ENCODE measurements around the gene KRT72.

Gene KRT72

DNA sequence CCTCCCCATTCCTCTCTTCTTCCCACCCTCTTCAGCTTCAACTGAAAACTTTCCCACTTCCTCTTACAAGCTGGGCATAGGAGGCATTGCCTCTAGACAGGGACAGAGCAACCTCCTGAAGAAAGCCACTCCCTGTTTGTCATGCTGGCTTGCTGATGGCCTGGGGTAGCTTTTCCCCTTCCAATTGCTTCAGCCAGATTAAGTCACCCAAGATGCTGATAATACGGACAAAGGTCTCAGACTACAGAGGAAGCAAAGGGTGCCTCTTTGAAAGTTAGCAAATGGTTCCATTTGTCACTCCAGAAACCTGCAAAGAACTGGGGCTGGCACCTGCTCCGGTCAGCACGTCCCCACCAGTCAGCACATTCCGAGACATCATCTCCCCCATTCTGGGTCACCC lies 44.7 kb upstream of the KRT72 start:
- Histone ChIP-seq H3K27me3 (ENCODE audit: insufficient read depth, poor library complexity, severe bottlenecking) (no peaks in the 10 kb centered on the region), H3K27ac (replicated peaks) (no peak overlapping the region), H3K4me3 (replicated peaks; ENCODE audit: insufficient read depth, low read length) (no peak overlapping the region)
- DNase-seq (ENCODE audit: low read depth in 1 of 2, low spot score in 1 of 2), result no peak
- TF ChIP-seq REST (IDR thresholded peaks at IDR 0.05; ENCODE audit: insufficient replicate concordance, low read depth), result no peak
- TF ChIP-seq, protein P1, sequence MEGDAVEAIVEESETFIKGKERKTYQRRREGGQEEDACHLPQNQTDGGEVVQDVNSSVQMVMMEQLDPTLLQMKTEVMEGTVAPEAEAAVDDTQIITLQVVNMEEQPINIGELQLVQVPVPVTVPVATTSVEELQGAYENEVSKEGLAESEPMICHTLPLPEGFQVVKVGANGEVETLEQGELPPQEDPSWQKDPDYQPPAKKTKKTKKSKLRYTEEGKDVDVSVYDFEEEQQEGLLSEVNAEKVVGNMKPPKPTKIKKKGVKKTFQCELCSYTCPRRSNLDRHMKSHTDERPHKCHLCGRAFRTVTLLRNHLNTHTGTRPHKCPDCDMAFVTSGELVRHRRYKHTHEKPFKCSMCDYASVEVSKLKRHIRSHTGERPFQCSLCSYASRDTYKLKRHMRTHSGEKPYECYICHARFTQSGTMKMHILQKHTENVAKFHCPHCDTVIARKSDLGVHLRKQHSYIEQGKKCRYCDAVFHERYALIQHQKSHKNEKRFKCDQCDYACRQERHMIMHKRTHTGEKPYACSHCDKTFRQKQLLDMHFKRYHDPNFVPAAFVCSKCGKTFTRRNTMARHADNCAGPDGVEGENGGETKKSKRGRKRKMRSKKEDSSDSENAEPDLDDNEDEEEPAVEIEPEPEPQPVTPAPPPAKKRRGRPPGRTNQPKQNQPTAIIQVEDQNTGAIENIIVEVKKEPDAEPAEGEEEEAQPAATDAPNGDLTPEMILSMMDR (IDR thresholded peaks at IDR 0.05; ENCODE audit: insufficient read depth, low read length), result no peak
- TF ChIP-seq SPI1 (IDR thresholded peaks at IDR 0.05; ENCODE audit: borderline replicate concordance, low read depth), result peak; percentile 86
- TF ChIP-seq POLR2AphosphoS5 (IDR thresholded peaks at IDR 0.05; ENCODE audit: low read depth), result no peak
- TF ChIP-seq GABPA (IDR thresholded peaks at IDR 0.05; ENCODE audit: low read depth), result no peak

DNA sequence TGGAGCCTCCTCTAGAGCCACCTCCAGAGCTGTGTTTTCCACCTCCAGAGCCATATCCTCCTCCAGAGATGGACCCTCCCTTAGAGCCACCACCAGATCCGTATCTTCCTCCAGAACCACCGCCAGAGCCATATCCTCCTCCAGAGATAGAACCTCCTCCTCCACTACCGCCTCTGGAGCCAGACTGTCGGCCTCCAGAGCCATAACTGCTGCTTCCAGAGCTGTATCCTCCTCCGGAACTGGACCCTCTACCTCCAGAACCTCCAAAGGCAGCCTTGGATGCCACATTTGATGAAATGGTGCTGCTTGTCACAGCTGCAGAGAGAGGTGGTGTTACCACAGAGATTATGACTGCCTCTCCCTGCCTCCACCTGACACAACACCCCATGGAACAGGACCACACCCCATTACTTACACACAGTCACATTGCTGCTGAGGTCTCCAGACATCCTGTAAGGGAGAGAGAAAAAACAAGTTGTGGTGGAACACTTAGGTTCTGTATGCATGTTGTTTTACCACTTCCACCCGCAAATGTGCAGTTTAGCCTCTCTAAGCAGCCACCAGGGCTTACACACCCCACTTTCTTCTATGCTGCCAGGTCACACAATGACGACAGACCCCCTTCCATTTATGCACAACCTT lies 44.0 kb upstream of the KRT72 start:
- no peak for DNase-seq (ENCODE audit: low read depth in 1 of 2, low spot score in 1 of 2)
- no peaks in the 10 kb centered on the region for H3K27me3 ChIP-seq (ENCODE audit: insufficient read depth, poor library complexity, severe bottlenecking)
- TF ChIP-seq POLR2AphosphoS5 (IDR thresholded peaks at IDR 0.05; ENCODE audit: low read depth) (no peak), SPI1 (IDR thresholded peaks at IDR 0.05; ENCODE audit: borderline replicate concordance, low read depth) (no peak), GABPA (IDR thresholded peaks at IDR 0.05; ENCODE audit: low read depth) (no peak), REST (IDR thresholded peaks at IDR 0.05; ENCODE audit: insufficient replicate concordance, low read depth) (no peak)
- TF ChIP-seq, protein P1 (IDR thresholded peaks at IDR 0.05; ENCODE audit: insufficient read depth, low read length), result no peak
- H3K27ac ChIP-seq (replicated peaks), result no peak overlapping the region
- H3K4me3 ChIP-seq (replicated peaks; ENCODE audit: insufficient read depth, low read length), result no peak overlapping the region

- no peak for DNase-seq (ENCODE audit: low read depth in 1 of 2, low spot score in 1 of 2)
- no peaks in the 10 kb centered on the region for H3K27me3 ChIP-seq (ENCODE audit: insufficient read depth, poor library complexity, severe bottlenecking)
- H3K27ac ChIP-seq (replicated peaks), result no peak overlapping the region
- no peak overlapping the region for H3K4me3 ChIP-seq (replicated peaks; ENCODE audit: insufficient read depth, low read length)
- TF ChIP-seq POLR2AphosphoS5 (IDR thresholded peaks at IDR 0.05; ENCODE audit: low read depth) (no peak), SPI1 (IDR thresholded peaks at IDR 0.05; ENCODE audit: borderline replicate concordance, low read depth) (no peak), GABPA (IDR thresholded peaks at IDR 0.05; ENCODE audit: low read depth) (no peak), REST (IDR thresholded peaks at IDR 0.05; ENCODE audit: insufficient replicate concordance, low read depth) (no peak)
- TF ChIP-seq, protein P1 (IDR thresholded peaks at IDR 0.05; ENCODE audit: insufficient read depth, low read length), result no peak
These were observed 42.8 kb upstream of the KRT72 start for GRCh38 chr12:52644078-52644415.
